ENCODE data around the gene EPS8L2.
"Not testable (repeated sequence)": the region's sequence is repeated elsewhere in the genome, so short reads cannot be mapped to it uniquely, and the experiment has no call there.

EPS8L2 gene

DNA sequence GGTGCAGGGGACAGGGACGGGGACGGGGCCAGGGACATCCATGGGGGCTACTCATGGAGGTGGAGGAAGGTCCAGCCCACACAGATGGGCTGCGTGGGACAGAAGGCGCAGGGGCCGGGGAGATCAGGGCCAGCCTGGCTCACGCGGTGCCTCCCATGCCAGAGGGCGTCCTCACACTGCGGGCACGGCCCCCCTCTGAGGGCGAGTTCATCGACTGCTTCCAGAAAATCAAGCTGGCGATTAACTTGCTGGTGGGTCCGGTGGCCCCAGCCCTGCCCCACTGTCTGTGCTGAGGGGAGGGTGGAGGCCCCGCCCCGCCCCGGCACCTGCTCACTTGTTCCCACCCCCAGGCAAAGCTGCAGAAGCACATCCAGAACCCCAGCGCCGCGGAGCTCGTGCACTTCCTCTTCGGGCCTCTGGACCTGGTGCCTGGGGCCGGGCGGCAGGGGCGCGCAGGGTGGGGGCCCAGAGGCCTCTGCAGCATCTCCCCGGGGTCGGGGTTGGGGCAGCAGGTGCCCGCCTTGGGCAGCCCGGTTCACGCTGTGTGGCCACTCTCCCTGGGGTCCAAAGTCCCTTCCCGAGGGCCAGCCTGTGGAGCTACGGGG is 15.8 kb downstream of the EPS8L2 start:
- no peak for DNase-seq (ENCODE audit: low read depth, low spot score)
- H3K4me3 ChIP-seq (ENCODE audit: low read length) = no peak overlapping the region

GRCh38 chr11:722346-722811 is 16.3 kb downstream of the EPS8L2 start:
- no peak for DNase-seq (ENCODE audit: low read depth, low spot score)
- no peak overlapping the region for H3K4me3 ChIP-seq (ENCODE audit: low read length)

DNA sequence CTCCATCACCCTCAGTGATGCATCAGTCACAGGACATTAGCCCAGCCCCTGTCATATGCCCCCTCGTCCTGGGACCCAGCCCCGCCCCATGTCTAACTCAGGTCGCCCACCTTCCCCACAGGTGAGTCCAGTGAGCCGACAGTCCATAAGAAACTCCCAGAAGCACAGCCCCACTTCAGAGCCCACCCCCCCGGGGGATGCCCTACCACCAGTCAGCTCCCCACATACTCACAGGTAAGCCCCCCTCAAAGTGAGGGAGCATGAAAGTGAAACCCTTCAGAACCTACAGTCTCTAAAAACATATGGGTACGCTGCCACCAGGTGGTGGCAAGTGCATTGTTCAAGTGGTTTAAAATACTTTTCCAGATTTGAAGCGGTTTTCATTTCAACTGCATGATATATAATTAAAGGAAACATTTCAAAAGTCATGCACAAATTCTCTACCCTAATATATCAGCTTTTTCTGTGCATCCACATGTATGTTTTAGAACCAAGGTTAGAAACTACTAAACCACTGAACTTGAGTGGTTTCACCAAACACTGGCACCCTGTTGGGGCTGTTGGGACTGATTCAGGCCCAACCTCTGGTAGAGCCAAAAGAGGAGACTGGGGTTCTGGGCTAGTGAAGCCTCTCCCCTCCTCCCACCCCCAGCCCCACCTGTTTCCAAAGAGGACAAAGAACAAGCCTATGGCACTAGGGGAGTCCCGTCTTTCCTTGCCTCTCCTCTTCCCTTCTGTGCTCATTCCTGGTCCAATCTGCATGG is 17.3 kb downstream of the EPS8L2 start:
- no peak overlapping the region for H3K4me3 ChIP-seq (ENCODE audit: low read length)
- peak; percentile 58 for DNase-seq (ENCODE audit: low read depth, low spot score)

DNA sequence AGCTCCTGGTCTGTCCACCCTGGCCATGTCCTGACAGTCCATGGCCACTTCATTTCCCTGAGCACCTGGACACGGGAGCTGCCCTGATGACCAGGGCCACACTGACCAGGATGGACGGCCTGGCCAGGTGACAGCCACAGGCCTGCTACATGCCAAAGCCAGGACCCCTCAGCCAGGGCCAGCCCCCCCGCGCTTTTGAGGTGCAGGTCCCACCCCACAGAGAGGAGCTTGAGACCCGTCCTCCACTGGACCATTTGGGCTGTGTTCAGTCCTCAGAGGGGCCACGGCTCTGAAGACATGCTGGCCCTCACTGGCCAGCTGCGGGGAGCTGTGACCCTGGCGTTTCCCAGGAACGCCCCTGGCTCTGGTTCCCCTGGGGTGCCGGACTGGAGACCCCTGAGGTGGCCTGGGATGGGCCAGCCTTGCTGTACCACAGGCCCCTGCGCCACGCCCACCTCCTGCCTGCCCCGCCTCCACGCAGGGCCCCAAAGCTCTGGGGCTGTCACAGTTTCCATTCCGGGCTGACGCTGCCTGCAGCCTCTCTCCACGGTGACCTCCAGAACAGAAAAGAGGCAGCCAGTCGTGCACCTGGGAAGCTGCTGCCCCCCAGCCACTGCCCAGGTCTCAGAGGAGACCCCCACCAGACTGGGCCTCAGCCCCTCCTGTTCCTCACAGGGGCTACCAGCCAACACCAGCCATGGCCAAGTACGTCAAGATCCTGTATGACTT is 18.2 kb downstream of the EPS8L2 start:
- no peak overlapping the region for H3K4me3 ChIP-seq (ENCODE audit: low read length)
- DNase-seq (ENCODE audit: low read depth, low spot score) = no peak

GRCh38 chr11:724778-725386 is 18.9 kb downstream of the EPS8L2 start:
- no peak overlapping the region for H3K4me3 ChIP-seq (ENCODE audit: low read length)
- no peak for DNase-seq (ENCODE audit: low read depth, low spot score)

DNA sequence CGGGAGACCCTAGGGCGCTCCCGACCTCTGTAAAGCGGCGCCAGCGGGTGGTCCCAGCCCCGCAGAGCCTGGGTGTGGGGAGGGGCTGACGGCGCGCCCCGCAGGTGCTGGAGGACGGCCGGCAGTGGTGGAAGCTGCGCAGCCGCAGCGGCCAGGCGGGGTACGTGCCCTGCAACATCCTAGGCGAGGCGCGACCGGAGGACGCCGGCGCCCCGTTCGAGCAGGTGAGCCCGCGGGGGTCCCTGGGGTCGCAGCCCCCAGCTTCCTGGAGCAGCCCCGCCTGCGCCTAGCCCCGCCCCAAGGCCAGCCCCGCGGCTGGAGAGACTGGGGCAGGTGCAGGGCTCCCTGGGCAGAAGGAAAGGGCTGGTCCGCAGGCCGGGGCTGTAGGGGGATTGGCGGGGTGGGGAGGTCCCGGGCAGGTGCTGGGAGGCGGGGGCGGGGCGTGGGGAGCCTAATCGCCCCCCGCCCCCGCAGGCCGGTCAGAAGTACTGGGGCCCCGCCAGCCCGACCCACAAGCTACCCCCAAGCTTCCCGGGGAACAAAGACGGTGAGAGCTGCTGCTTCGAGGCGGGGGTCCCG is 19.7 kb downstream of the EPS8L2 start:
- no peak for DNase-seq (ENCODE audit: low read depth, low spot score)
- H3K4me3 ChIP-seq (ENCODE audit: low read length) = peak overlapping the region; percentile 16

- no peak for DNase-seq (ENCODE audit: low read depth, low spot score)
- H3K4me3 ChIP-seq (ENCODE audit: low read length) = no peak overlapping the region; the same call in 1 of the 2 replicates
These were observed 20.5 kb downstream of the EPS8L2 start for GRCh38 chr11:726278-727220.

DNA sequence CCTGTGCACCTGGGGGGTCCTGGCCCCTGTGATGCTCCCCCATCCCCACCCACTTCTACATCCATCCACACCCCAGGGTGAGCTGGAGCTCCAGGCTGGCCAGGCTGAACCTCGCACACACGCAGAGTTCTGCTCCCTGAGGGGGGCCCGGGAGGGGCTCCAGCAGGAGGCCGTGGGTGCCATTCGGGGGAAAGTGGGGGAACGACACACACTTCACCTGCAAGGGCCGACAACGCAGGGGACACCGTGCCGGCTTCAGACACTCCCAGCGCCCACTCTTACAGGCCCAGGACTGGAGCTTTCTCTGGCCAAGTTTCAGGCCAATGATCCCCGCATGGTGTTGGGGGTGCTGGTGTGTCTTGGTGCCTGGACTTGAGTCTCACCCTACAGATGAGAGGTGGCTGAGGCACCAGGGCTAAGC is 21.3 kb downstream of the EPS8L2 start:
- no peak overlapping the region for H3K4me3 ChIP-seq (ENCODE audit: low read length)
- no peak for DNase-seq (ENCODE audit: low read depth, low spot score)

DNA sequence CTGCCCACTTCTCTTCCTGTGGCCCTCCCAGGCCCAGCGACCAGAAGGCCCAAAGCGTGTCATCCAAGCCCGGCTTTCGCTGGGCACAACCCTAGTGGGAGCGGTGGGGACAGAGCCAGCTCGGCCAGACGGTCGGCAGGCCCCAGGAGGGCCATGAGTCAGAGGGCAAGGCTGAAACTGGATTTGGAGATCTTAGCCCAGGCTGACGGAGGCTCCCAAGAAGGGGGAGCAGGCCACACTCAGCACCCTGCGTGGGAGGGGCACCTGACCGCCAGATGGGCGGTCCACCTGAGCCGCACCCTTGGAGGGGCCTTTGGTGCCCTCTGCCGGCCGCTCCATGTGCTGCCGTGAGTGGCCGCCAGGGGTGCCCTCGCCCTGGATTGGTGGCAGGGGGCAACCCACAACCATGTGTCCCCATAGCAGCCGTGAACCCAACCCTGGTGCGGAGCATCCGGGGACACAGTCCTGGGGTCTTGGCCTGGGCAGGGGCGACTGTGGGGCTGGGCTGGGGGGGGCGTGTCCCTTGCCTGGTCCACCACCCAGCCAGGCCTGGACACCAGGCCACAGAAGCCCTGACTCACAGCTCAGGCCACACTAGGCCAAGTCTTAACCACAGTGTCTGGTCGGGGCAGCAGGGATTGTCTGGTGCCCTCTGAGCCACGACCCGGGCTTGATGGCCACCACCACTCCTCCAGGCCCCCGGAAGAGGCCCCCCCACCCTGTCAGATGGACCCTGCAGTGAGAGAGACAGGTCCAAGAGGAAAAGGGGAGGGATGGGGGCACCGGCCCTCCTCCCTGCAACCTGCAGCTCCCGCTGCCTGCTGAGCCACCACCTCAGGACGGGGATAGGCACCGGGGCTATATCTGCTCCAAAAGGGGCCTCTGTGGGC is 22.1 kb downstream of the EPS8L2 start:
- H3K4me3 ChIP-seq (ENCODE audit: low read length) = no peak overlapping the region

GRCh38 chr11:728901-729491 is 23.0 kb downstream of the EPS8L2 start:
- DNase-seq (ENCODE audit: low read depth, low spot score) = no peak
- H3K4me3 ChIP-seq (ENCODE audit: low read length) = no peak overlapping the region

More for the DNA sequence above, 22.1 kb downstream of the EPS8L2 start:
- DNase-seq (ENCODE audit: low read depth, low spot score) = peak; percentile 48

DNA sequence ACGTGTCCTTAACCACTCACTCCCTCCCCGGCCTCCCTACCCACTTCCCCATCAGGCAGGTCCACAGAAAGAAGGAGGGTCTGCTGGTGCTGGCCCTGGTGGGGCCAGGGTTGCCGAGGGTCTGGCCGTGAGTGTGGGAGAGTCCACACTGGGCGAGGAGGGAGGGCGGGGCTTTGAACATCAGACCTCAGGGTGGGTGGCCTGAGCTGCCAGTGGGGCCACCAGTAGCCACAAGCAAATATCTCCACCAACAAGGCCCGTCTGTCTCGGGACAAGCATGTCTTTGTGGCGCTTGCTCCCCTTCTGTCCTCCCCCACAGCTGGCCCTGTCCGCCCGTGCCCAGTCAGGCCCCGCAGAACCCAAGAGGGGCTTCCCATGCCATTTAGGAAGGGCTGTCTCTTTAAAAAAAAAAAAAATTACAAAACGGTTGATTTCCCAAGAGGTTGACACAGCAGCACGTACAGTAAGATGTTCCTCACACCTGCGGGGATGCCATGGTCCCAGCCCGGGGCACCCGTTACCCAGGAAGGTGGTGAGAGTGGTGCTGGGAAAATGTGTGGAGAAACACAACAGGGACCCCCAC is 23.6 kb downstream of the EPS8L2 start:
- no peak overlapping the region for H3K4me3 ChIP-seq (ENCODE audit: low read length)
- DNase-seq (ENCODE audit: low read depth, low spot score) = no peak

GRCh38 chr11:733072-733471 is 27.0 kb downstream of the EPS8L2 start:
- H3K4me3 ChIP-seq (ENCODE audit: low read length) = no peak overlapping the region
- no peak for DNase-seq (ENCODE audit: low read depth, low spot score)

GRCh38 chr11:734541-734940 is 28.5 kb downstream of the EPS8L2 start:
- H3K4me3 ChIP-seq (ENCODE audit: low read length); DNase-seq (ENCODE audit: low read depth, low spot score): not testable (repeated sequence)

DNA sequence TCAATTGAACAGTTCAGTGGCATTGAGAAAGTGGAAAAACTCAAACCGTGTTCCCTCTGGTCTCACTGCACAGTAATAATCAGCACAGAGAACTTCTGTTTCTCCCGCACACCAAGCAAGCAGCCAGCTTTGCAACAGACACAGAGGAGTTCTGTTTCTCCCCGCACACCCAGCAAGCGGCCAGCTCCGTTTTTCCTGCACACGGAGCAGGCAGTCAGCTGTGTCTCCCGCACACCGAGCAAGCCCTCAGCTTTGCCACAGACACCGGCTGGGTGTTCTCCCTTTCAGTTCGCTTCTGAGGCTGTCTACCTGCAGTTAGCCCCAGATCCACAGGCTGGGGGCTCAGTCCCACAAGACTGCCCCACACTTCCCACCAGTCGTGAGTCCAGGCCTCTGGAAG is 31.3 kb downstream of the EPS8L2 start:
- no peak overlapping the region for H3K4me3 ChIP-seq (ENCODE audit: low read length)
- DNase-seq (ENCODE audit: low read depth, low spot score) = no peak

GRCh38 chr11:737899-738298 is 31.9 kb downstream of the EPS8L2 start:
- not testable (repeated sequence) for H3K4me3 ChIP-seq (ENCODE audit: low read length); DNase-seq (ENCODE audit: low read depth, low spot score)

GRCh38 chr11:742156-742546 is 36.1 kb downstream of the EPS8L2 start:
- H3K4me3 ChIP-seq (ENCODE audit: low read length) = no peak overlapping the region
- no peak for DNase-seq (ENCODE audit: low read depth, low spot score)

Measured in Jurkat, Clone E6-1 (cell line).